ENCODE results near the gene SRGN.

DNA sequence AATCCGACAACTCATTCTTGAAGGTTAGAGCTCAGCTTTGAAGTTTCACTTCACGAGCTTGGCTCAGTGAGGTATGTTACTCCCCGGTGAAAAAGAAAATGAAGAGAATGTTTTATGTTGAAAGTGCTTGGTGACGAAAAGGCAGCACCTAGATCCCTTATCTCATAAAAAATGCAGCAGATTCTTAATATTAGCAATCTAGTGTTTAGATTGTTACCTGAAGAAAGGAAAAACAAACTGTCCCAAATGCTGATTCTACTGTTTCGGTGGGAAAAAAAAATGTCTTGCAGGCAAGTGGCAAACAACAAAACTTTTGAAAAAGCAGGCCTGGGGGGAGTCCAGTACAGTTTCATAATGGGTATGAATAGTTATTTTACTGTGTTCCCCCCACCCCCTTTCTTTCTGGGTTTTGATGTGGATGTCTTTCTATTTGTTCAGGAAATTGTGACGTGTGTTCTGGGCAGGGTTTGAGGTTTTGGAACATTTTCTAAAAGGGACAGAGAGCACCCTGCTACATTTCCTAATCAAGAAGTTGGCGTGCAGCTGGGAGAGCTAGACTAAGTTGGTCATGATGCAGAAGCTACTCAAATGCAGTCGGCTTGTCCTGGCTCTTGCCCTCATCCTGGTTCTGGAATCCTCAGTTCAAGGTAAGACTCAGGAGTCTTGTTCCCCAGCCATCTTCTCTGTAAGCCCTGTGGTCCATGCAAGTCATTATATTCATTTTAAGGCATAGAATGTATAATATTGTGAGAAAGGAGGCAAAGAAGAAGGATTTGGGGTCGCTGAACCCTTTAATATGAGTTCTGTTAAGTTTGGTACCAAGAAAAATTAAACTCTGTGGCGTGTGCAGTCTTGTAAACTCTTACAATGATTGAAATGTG lies at the start of gene SRGN:
- TF ChIP-seq SOX13 (IDR thresholded peaks at IDR 0.05) (no peak), SOX13 (CRISPR knock-in tag; conservative IDR thresholded peaks at IDR 0.05 in 1 of 2, IDR thresholded peaks at IDR 0.05 in 1 of 2) (no peak), EZH2 (conservative IDR thresholded peaks at IDR 0.05; ENCODE audit: low read depth, low read length) (no peak), RBAK (CRISPR knock-in tag; IDR thresholded peaks at IDR 0.05) (no peak), ZNF589 (CRISPR knock-in tag; conservative IDR thresholded peaks at IDR 0.05) (no peak)
- TF ChIP-seq, protein P1, sequence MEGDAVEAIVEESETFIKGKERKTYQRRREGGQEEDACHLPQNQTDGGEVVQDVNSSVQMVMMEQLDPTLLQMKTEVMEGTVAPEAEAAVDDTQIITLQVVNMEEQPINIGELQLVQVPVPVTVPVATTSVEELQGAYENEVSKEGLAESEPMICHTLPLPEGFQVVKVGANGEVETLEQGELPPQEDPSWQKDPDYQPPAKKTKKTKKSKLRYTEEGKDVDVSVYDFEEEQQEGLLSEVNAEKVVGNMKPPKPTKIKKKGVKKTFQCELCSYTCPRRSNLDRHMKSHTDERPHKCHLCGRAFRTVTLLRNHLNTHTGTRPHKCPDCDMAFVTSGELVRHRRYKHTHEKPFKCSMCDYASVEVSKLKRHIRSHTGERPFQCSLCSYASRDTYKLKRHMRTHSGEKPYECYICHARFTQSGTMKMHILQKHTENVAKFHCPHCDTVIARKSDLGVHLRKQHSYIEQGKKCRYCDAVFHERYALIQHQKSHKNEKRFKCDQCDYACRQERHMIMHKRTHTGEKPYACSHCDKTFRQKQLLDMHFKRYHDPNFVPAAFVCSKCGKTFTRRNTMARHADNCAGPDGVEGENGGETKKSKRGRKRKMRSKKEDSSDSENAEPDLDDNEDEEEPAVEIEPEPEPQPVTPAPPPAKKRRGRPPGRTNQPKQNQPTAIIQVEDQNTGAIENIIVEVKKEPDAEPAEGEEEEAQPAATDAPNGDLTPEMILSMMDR (CRISPR knock-in tag; IDR thresholded peaks at IDR 0.05) = no peak
- TF ChIP-seq, protein P2, sequence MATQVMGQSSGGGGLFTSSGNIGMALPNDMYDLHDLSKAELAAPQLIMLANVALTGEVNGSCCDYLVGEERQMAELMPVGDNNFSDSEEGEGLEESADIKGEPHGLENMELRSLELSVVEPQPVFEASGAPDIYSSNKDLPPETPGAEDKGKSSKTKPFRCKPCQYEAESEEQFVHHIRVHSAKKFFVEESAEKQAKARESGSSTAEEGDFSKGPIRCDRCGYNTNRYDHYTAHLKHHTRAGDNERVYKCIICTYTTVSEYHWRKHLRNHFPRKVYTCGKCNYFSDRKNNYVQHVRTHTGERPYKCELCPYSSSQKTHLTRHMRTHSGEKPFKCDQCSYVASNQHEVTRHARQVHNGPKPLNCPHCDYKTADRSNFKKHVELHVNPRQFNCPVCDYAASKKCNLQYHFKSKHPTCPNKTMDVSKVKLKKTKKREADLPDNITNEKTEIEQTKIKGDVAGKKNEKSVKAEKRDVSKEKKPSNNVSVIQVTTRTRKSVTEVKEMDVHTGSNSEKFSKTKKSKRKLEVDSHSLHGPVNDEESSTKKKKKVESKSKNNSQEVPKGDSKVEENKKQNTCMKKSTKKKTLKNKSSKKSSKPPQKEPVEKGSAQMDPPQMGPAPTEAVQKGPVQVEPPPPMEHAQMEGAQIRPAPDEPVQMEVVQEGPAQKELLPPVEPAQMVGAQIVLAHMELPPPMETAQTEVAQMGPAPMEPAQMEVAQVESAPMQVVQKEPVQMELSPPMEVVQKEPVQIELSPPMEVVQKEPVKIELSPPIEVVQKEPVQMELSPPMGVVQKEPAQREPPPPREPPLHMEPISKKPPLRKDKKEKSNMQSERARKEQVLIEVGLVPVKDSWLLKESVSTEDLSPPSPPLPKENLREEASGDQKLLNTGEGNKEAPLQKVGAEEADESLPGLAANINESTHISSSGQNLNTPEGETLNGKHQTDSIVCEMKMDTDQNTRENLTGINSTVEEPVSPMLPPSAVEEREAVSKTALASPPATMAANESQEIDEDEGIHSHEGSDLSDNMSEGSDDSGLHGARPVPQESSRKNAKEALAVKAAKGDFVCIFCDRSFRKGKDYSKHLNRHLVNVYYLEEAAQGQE (IDR thresholded peaks at IDR 0.05; ENCODE audit: borderline replicate concordance in 1 of 2, low read depth in 1 of 2, low read length in 2 of 2) = no peak
- TF ChIP-seq, protein P3, sequence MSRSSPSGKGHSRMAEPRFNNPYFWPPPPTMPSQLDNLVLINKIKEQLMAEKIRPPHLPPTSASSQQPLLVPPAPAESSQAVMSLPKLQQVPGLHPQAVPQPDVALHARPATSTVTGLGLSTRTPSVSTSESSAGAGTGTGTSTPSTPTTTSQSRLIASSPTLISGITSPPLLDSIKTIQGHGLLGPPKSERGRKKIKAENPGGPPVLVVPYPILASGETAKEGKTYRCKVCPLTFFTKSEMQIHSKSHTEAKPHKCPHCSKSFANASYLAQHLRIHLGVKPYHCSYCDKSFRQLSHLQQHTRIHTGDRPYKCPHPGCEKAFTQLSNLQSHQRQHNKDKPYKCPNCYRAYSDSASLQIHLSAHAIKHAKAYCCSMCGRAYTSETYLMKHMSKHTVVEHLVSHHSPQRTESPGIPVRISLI (CRISPR knock-in tag; IDR thresholded peaks at IDR 0.05; ENCODE audit: borderline replicate concordance) = no peak
- TF ChIP-seq, protein P4, sequence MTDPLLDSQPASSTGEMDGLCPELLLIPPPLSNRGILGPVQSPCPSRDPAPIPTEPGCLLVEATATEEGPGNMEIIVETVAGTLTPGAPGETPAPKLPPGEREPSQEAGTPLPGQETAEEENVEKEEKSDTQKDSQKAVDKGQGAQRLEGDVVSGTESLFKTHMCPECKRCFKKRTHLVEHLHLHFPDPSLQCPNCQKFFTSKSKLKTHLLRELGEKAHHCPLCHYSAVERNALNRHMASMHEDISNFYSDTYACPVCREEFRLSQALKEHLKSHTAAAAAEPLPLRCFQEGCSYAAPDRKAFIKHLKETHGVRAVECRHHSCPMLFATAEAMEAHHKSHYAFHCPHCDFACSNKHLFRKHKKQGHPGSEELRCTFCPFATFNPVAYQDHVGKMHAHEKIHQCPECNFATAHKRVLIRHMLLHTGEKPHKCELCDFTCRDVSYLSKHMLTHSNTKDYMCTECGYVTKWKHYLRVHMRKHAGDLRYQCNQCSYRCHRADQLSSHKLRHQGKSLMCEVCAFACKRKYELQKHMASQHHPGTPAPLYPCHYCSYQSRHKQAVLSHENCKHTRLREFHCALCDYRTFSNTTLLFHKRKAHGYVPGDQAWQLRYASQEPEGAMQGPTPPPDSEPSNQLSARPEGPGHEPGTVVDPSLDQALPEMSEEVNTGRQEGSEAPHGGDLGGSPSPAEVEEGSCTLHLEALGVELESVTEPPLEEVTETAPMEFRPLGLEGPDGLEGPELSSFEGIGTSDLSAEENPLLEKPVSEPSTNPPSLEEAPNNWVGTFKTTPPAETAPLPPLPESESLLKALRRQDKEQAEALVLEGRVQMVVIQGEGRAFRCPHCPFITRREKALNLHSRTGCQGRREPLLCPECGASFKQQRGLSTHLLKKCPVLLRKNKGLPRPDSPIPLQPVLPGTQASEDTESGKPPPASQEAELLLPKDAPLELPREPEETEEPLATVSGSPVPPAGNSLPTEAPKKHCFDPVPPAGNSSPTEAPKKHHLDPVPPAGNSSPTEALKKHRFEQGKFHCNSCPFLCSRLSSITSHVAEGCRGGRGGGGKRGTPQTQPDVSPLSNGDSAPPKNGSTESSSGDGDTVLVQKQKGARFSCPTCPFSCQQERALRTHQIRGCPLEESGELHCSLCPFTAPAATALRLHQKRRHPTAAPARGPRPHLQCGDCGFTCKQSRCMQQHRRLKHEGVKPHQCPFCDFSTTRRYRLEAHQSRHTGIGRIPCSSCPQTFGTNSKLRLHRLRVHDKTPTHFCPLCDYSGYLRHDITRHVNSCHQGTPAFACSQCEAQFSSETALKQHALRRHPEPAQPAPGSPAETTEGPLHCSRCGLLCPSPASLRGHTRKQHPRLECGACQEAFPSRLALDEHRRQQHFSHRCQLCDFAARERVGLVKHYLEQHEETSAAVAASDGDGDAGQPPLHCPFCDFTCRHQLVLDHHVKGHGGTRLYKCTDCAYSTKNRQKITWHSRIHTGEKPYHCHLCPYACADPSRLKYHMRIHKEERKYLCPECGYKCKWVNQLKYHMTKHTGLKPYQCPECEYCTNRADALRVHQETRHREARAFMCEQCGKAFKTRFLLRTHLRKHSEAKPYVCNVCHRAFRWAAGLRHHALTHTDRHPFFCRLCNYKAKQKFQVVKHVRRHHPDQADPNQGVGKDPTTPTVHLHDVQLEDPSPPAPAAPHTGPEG (CRISPR knock-in tag; IDR thresholded peaks at IDR 0.05) = no peak
